A549 (cell line): ENCODE measurements around the gene NTM.

Experiments
- CBX2 ChIP-seq: fragments of 200-600 bp; sonication (generic); IDR thresholded peaks from 2 replicates; pipeline ENCODE4 v1.6.1; 2016; ENCODE audit warnings: low read depth, mild to moderate bottlenecking, borderline replicate concordance
- CTCF ChIP-seq: fragments of >200 bp; sonication (Bioruptor Twin); formaldehyde crosslinking; IDR thresholded peaks from 3 replicates; pipeline ENCODE4 v1.5.1; 2016
- EP300 ChIP-seq, 2 experiments: fragments of >200 bp; sonication (Bioruptor Twin); formaldehyde crosslinking; IDR thresholded peaks; 2 replicates in 1 of 2; 3 replicates in 1 of 2; pipeline ENCODE4 v1.6.1; 2016 to 2017
- KDM5A ChIP-seq: fragments of 200-600 bp; sonication (generic); IDR thresholded peaks from 2 replicates; pipeline ENCODE4 v1.6.1; 2016; ENCODE audit warnings: antibody characterized with exemption, mild to moderate bottlenecking
- MYC ChIP-seq: IDR thresholded peaks from 2 replicates; pipeline ENCODE4 v1.6.1; 2012; ENCODE audit warnings: mild to moderate bottlenecking, inconsistent platforms, low read length, improper control_type of control experiment, borderline replicate concordance
- SREBF2 ChIP-seq: fragments of 450-650 bp; IDR thresholded peaks from 2 replicates; pipeline ENCODE4 v1.6.1; 2014; ENCODE audit warnings: mild to moderate bottlenecking, moderate library complexity
- ZSCAN20 ChIP-seq: fragments of 250-450 bp; sonication (Bioruptor Pico); IDR thresholded peaks from 2 replicates; pipeline ENCODE4 v1.8.0; 2022; ENCODE audit warnings: mild to moderate bottlenecking, moderate library complexity
- TF ChIP-seq, protein P1 (sequence below): fragments of 450-650 bp; IDR thresholded peaks from 2 replicates; pipeline ENCODE4 v1.6.1; 2014; ENCODE audit warnings: antibody characterized with exemption
- TF ChIP-seq, protein P2 (sequence below): IDR thresholded peaks from 2 replicates; pipeline ENCODE4 v1.6.1; 2012
- TF ChIP-seq, protein P3 (sequence below): fragments of 250-450 bp; sonication (Bioruptor Pico); IDR thresholded peaks from 2 replicates; pipeline ENCODE4 v1.5.0; 2021; ENCODE audit warnings: mild to moderate bottlenecking, moderate library complexity, borderline replicate concordance

GRCh38 chr11:132099692-132100091, 729.3 kb downstream of the NTM start:
- TF ChIP-seq, protein P1, sequence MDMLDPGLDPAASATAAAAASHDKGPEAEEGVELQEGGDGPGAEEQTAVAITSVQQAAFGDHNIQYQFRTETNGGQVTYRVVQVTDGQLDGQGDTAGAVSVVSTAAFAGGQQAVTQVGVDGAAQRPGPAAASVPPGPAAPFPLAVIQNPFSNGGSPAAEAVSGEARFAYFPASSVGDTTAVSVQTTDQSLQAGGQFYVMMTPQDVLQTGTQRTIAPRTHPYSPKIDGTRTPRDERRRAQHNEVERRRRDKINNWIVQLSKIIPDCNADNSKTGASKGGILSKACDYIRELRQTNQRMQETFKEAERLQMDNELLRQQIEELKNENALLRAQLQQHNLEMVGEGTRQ = no peak
- TF ChIP-seq MYC (no peak), CTCF (no peak), KDM5A (no peak), CBX2 (no peak), ZSCAN20 (CRISPR knock-in tag) (no peak), EP300 (IDR thresholded peaks at IDR 0.05) (no peak), SREBF2 (no peak)
- TF ChIP-seq, protein P2, sequence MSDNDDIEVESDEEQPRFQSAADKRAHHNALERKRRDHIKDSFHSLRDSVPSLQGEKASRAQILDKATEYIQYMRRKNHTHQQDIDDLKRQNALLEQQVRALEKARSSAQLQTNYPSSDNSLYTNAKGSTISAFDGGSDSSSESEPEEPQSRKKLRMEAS = no peak
- TF ChIP-seq, protein P3, sequence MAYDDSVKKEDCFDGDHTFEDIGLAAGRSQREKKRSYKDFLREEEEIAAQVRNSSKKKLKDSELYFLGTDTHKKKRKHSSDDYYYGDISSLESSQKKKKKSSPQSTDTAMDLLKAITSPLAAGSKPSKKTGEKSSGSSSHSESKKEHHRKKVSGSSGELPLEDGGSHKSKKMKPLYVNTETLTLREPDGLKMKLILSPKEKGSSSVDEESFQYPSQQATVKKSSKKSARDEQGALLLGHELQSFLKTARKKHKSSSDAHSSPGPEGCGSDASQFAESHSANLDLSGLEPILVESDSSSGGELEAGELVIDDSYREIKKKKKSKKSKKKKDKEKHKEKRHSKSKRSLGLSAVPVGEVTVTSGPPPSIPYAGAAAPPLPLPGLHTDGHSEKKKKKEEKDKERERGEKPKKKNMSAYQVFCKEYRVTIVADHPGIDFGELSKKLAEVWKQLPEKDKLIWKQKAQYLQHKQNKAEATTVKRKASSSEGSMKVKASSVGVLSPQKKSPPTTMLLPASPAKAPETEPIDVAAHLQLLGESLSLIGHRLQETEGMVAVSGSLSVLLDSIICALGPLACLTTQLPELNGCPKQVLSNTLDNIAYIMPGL (CRISPR knock-in tag) = no peak
